ENCODE data around the gene PRPF40A.

The PRPF40A gene

GRCh38 chr2:152717228-152718075, at the start of gene PRPF40A (continued):
- TF ChIP-seq BCL11B (tag by site-specific recombination; IDR thresholded peaks at IDR 0.05; ENCODE audit: low read depth) (peak; percentile 69; the same call in 1 of the 2 replicates), ZNF776 (tag by site-specific recombination; IDR thresholded peaks at IDR 0.05; ENCODE audit: borderline replicate concordance) (no peak), ZNF24 (tag by site-specific recombination; IDR thresholded peaks at IDR 0.05) (peak; percentile 44; the same call in 1 of the 2 replicates), ZNF23 (tag by site-specific recombination; IDR thresholded peaks at IDR 0.05; ENCODE audit: borderline replicate concordance) (no peak), ZNF660 (tag by site-specific recombination; IDR thresholded peaks at IDR 0.05) (0 out of 2 replicates have a peak, but pooled peaks have one; percentile 14), ZFP41 (tag by site-specific recombination; IDR thresholded peaks at IDR 0.05; ENCODE audit: borderline replicate concordance) (no peak), ZFHX2 (tag by site-specific recombination; conservative IDR thresholded peaks at IDR 0.05) (no peak), ZNF596 (tag by site-specific recombination; IDR thresholded peaks at IDR 0.05) (no peak), BCL11A (tag by site-specific recombination; IDR thresholded peaks at IDR 0.05; ENCODE audit: low read depth) (peak; percentile 59; the same call in 1 of the 2 replicates), SP3 (tag by site-specific recombination; IDR thresholded peaks at IDR 0.05) (peak; percentile 44), OSR2 (tag by site-specific recombination; IDR thresholded peaks at IDR 0.05) (0 out of 2 replicates have a peak, but pooled peaks have one; percentile 5), ZNF555 (tag by site-specific recombination; conservative IDR thresholded peaks at IDR 0.05) (no peak), GFI1B (tag by site-specific recombination; IDR thresholded peaks at IDR 0.05) (no peak), ZSCAN23 (tag by site-specific recombination; IDR thresholded peaks at IDR 0.05) (no peak), OVOL3 (tag by site-specific recombination; IDR thresholded peaks at IDR 0.05) (no peak), FEZF1 (tag by site-specific recombination; IDR thresholded peaks at IDR 0.05) (no peak), ZNF302 (tag by site-specific recombination; IDR thresholded peaks at IDR 0.05; ENCODE audit: low read depth) (no peak)
- TF ChIP-seq, protein P1, sequence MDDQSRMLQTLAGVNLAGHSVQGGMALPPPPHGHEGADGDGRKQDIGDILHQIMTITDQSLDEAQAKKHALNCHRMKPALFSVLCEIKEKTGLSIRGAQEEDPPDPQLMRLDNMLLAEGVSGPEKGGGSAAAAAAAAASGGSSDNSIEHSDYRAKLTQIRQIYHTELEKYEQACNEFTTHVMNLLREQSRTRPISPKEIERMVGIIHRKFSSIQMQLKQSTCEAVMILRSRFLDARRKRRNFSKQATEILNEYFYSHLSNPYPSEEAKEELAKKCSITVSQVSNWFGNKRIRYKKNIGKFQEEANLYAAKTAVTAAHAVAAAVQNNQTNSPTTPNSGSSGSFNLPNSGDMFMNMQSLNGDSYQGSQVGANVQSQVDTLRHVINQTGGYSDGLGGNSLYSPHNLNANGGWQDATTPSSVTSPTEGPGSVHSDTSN (CRISPR knock-in tag; IDR thresholded peaks at IDR 0.05): peak; percentile 98
- TF ChIP-seq, protein P2, sequence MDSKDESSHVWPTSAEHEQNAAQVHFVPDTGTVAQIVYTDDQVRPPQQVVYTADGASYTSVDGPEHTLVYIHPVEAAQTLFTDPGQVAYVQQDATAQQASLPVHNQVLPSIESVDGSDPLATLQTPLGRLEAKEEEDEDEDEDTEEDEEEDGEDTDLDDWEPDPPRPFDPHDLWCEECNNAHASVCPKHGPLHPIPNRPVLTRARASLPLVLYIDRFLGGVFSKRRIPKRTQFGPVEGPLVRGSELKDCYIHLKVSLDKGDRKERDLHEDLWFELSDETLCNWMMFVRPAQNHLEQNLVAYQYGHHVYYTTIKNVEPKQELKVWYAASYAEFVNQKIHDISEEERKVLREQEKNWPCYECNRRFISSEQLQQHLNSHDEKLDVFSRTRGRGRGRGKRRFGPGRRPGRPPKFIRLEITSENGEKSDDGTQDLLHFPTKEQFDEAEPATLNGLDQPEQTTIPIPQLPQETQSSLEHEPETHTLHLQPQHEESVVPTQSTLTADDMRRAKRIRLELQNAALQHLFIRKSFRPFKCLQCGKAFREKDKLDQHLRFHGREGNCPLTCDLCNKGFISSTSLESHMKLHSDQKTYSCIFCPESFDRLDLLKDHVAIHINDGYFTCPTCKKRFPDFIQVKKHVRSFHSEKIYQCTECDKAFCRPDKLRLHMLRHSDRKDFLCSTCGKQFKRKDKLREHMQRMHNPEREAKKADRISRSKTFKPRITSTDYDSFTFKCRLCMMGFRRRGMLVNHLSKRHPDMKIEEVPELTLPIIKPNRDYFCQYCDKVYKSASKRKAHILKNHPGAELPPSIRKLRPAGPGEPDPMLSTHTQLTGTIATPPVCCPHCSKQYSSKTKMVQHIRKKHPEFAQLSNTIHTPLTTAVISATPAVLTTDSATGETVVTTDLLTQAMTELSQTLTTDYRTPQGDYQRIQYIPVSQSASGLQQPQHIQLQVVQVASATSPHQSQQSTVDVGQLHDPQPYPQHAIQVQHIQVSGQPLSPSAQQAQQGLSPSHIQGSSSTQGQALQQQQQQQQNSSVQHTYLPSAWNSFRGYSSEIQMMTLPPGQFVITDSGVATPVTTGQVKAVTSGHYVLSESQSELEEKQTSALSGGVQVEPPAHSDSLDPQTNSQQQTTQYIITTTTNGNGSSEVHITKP (tag by site-specific recombination; IDR thresholded peaks at IDR 0.05): no peak
- TF ChIP-seq, protein P3, sequence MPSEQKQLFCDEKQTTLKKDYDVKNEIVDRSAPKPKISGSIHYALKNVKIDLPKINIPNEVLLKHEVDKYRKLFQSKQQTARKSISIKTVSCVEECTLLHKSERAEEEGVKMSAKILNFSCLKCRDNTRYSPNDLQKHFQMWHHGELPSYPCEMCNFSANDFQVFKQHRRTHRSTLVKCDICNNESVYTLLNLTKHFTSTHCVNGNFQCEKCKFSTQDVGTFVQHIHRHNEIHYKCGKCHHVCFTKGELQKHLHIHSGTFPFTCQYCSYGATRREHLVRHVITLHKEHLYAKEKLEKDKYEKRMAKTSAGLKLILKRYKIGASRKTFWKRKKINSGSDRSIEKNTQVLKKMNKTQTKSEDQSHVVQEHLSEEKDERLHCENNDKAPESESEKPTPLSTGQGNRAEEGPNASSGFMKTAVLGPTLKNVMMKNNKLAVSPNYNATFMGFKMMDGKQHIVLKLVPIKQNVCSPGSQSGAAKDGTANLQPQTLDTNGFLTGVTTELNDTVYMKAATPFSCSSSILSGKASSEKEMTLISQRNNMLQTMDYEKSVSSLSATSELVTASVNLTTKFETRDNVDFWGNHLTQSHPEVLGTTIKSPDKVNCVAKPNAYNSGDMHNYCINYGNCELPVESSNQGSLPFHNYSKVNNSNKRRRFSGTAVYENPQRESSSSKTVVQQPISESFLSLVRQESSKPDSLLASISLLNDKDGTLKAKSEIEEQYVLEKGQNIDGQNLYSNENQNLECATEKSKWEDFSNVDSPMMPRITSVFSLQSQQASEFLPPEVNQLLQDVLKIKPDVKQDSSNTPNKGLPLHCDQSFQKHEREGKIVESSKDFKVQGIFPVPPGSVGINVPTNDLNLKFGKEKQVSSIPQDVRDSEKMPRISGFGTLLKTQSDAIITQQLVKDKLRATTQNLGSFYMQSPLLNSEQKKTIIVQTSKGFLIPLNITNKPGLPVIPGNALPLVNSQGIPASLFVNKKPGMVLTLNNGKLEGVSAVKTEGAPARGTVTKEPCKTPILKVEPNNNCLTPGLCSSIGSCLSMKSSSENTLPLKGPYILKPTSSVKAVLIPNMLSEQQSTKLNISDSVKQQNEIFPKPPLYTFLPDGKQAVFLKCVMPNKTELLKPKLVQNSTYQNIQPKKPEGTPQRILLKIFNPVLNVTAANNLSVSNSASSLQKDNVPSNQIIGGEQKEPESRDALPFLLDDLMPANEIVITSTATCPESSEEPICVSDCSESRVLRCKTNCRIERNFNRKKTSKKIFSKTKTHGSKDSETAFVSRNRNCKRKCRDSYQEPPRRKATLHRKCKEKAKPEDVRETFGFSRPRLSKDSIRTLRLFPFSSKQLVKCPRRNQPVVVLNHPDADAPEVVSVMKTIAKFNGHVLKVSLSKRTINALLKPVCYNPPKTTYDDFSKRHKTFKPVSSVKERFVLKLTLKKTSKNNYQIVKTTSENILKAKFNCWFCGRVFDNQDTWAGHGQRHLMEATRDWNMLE (tag by site-specific recombination; conservative IDR thresholded peaks at IDR 0.05; ENCODE audit: low read depth): no peak
- TF ChIP-seq, protein P4, sequence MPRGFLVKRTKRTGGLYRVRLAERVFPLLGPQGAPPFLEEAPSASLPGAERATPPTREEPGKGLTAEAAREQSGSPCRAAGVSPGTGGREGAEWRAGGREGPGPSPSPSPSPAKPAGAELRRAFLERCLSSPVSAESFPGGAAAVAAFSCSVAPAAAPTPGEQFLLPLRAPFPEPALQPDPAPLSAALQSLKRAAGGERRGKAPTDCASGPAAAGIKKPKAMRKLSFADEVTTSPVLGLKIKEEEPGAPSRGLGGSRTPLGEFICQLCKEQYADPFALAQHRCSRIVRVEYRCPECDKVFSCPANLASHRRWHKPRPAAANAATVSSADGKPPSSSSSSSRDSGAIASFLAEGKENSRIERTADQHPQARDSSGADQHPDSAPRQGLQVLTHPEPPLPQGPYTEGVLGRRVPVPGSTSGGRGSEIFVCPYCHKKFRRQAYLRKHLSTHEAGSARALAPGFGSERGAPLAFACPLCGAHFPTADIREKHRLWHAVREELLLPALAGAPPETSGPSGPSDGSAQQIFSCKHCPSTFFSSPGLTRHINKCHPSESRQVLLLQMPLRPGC (tag by site-specific recombination; IDR thresholded peaks at IDR 0.05): 0 out of 2 replicates have a peak, but pooled peaks have one; percentile 17
- TF ChIP-seq, protein P5, sequence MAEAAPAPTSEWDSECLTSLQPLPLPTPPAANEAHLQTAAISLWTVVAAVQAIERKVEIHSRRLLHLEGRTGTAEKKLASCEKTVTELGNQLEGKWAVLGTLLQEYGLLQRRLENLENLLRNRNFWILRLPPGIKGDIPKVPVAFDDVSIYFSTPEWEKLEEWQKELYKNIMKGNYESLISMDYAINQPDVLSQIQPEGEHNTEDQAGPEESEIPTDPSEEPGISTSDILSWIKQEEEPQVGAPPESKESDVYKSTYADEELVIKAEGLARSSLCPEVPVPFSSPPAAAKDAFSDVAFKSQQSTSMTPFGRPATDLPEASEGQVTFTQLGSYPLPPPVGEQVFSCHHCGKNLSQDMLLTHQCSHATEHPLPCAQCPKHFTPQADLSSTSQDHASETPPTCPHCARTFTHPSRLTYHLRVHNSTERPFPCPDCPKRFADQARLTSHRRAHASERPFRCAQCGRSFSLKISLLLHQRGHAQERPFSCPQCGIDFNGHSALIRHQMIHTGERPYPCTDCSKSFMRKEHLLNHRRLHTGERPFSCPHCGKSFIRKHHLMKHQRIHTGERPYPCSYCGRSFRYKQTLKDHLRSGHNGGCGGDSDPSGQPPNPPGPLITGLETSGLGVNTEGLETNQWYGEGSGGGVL (tag by site-specific recombination; IDR thresholded peaks at IDR 0.05): peak; percentile 86
